Middle frontal gyrus (tissue), 1 donor: ENCODE results near the gene DACH1.

Experiments used
- DNase-seq: peaks from one replicate; pipeline ENCODE4 v3.0.0-alpha.2; 2015; ENCODE audit warnings: low spot score; ENCODE audit errors: extremely low spot score

DACH1 gene

DNA sequence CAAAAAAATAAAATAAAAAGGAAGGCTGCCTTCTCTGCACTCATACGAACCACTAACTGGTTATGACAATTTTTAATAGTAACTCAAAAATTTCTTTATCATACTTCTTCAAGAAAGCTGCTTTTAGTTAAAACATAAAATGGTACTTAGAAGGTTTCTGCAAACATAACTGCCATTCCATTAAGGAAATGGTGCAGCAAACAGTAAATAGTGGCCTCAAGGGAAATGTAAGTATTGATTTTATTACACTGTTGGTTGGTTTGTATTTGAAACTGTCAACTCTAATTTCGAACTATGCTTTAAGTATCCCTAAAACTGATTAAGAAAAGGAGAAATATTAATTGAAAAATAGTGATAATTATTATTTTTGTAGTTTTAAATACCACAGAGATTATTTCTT is 278.0 kb downstream of the DACH1 start:
- DNase-seq = no peak

DNA sequence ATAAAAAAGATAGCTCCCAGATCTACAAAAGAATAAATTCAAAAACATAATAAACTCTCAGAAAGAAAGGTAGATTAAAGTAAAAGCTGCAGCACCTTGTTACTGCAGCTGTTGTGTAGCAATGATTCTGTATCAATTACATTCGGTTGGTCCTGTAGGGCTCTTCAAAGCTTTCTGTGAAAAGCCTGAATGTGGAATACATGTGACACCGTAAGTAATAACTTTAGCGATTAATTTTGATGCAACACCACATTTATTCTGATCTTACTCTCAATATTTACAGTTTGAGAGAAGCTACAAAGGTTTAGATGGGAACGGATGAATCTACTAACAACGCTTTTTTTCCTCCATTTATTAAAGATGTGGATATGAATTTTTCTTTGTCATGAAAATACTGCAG is 279.2 kb downstream of the DACH1 start:
- no peak for DNase-seq

DNA sequence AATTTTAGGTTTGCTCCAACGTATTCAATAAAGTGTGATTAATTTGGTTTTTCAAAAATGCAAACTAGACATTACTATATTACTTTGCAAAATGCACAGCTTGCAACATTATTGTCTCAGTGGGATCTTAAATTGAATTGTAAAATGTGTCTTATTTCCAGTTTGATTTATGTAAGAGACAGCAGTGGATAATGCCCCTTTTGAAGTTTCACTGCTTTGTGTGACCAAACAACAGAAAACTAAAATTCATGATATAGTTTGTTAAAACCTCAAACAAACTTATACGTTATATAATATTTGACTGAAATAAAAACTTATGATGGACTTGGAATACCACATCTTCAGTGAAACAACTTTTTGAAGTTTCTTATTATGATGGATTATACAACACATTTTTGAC is 279.8 kb downstream of the DACH1 start:
- DNase-seq = no peak

DNA sequence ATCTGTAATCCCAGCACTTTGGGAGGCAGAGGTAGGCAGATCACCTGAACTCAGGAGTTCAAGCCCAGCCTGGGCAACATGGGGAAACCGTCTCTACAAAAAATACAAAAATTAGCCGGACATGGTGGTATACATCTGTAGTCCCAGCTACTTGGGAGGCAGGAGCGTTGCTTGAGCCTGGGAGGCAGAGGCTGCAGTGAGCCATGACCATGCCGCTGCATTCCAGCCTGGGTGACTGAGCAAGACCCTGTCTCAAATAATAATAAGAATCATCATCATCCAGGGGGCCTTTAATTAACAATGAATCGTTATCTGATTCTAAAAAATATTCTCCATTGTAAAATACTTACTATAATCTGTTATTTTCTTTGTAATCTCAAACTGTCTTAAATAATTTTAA is 283.4 kb downstream of the DACH1 start:
- DNase-seq = no peak

DNA sequence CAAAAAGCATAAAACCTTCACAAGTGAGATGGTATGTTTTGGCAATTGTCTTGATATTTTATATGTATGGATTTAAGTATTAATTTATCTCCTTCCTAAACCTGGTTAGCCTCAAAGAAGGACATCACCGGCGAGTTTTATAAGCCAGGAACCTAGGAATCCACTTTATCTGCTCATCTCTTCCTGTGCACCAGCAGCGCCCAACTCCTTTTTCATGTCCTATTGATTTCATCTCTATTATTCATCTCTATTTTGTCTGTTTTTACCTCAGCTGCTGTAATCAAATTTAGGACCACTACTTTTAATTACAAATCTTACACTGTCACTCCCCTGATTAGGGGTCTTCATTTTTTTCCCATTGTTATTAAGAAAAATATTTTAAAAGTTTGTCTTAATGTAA is 286.4 kb downstream of the DACH1 start:
- DNase-seq = no peak

GRCh38 chr13:71578048-71578447 is 289.0 kb downstream of the DACH1 start:
- no peak for DNase-seq

DNA sequence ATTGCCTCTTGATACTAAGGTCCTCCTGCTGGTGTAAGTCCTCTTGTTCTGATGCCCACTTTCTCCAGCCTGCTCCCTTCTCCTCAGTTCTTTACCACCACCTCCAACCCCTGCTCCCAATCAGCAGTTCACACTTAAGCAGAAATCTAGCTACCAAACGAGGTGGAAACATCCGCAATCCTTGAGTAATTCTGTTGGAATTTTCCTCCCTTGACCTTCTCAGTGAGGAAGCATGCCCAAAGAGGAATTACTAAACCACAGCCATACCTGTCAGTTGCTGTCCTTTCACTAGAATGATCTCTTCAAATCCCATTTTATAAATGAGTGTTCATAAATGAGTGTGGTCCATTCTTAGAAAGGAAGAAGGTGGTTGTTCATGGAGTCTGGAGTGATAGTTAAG is 289.9 kb downstream of the DACH1 start:
- DNase-seq = no peak

DNA sequence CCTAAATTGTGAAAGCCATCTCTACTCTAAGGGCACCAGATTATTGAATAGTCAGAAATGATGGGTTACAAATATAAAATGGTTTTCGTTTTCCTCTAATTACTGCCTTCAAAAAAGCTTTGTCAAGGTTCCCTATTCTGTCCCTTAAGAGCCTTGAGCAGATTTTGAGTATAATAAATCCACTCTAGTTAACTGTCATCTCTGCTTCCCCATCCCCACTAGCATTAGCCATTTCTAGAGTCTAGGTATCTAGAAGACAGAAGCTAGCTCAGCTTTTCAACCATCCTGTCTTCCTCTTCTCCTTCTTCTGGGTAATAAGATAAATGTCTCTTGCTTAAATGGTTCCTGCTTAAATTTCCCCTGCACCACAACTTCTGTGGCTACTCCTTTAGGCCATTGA is 290.4 kb downstream of the DACH1 start:
- DNase-seq = no peak

GRCh38 chr13:71546881-71547280 is 320.1 kb downstream of the DACH1 start:
- no peak for DNase-seq

DNA sequence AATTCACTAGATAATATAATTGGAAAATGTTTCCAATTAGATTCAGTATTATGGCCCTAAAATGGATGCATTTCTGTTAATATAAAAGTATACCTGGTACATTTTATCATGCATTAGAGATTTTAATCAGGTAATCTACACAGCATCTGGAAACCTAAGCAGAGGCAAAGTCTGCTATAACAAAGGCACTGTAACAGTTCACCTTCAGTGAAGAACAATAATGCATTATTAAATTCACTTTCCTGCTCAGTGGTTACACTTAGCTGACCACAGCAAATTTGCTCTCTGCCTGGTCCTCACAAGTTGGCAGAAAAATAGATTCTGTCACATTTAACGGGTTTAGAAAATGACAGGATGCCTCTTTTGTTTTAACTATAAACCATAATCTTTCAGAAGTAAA is 326.9 kb downstream of the DACH1 start:
- no peak for DNase-seq

- no peak for DNase-seq
Measured at GRCh38 chr13:71536201-71536600, 330.8 kb downstream of the DACH1 start.

GRCh38 chr13:71524613-71525304 is 342.2 kb downstream of the DACH1 start:
- no peak for DNase-seq

- no peak for DNase-seq
Measured at GRCh38 chr13:71524245-71524612, 342.8 kb downstream of the DACH1 start.

DNA sequence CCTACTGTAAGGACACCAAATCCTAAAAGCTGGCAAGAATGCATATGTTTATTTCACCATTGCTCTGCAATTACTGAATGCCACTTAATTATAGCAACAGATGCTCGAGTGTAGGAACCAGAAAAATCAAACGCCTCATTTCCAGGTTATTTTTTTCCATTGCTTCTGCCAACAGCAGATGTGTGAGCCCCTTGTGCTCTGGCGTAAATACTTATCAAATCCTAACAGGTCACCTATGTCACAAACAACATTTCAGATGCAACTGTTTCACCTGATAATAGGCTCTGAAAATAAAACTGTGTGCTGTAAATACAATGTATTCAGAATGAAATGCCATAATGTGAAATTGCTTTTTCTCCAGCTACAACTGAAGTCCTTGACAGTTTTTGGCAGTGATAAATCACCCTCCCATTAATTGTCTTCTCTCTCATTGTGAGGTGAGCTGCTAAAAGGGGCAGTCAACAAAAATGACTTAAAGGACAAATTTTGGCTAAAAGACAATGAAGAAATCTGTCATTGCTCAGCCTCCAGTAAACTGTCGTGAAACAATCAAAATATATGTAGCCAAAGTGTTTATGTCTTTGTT is 344.0 kb downstream of the DACH1 start:
- no peak for DNase-seq

DNA sequence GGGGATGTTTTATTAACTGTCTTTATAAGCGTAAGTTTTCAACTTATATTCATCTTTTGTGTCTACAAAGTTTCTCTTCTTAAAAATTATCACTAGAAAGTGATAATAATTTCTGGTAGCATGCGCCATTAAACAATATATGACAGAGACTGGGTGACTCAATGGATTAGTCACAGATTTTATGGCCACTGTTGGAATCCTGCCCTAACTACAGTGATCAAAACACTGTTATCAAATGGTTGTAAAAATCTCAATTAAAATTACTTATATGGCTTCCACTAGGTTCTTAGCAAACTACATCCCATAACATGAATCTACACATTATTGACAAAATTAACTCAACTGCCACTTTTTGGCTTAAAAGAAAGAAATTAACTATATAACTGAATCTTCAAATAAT is 350.0 kb downstream of the DACH1 start:
- no peak for DNase-seq

- no peak for DNase-seq
Measured at GRCh38 chr13:71516521-71516920, 350.5 kb downstream of the DACH1 start.

- no peak for DNase-seq
Measured at GRCh38 chr13:71515744-71516038, 351.3 kb downstream of the DACH1 start.

GRCh38 chr13:71514900-71515743 is 351.9 kb downstream of the DACH1 start:
- no peak for DNase-seq

DNA sequence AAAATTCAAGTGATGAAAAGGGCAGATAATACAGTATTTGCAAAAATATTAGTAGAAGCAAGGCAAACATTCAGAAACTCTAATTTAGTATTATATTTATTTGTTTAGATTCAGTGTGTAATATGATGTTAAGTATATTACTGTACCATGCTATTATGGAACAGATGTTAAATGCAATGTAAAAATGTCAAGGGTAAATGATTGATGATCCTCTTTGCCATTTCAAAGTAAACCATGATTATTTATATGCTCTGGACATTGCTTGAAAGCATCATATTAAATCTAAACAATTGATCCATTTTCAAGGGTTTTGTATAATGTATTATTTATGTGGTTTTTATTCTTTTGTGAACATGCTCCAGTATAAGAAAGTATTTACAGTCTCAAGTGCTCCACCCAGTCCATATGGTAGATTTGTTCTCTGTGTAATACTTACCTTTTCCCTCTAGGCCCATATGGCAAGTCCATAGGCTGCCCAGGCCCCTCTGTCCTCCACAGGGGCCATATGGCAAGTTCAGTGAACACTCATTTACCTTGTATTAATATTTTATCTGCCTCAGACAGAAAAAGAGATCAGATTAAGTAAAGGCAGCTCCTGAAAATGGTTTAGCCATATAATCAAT is 353.5 kb downstream of the DACH1 start:
- no peak for DNase-seq

- no peak for DNase-seq
Measured at GRCh38 chr13:71503781-71504180, 363.2 kb downstream of the DACH1 start.

- no peak for DNase-seq
Measured at GRCh38 chr13:71499944-71500514, 367.0 kb downstream of the DACH1 start.

- no peak for DNase-seq
Measured at GRCh38 chr13:71499235-71499634, 367.8 kb downstream of the DACH1 start.
